Muscle of leg (tissue), 11 donors: Measurements from ENCODE around the gene PLEKHG1. TPM values are rescaled to one million over a fixed set of nuclear protein-coding genes. Genes with fewer than 3 reads are reported as not detected.

Experiments used
- DNase-seq: peaks from one replicate; pipeline ENCODE4 v3.0.0; 2013
- H3K27ac ChIP-seq: one replicate; pipeline ENCODE4 v1.5.1; 2013; ENCODE audit warnings: mild to moderate bottlenecking, low read length, control low read depth
- H3K27me3 ChIP-seq: one replicate; pipeline ENCODE4 v1.6.1; 2013; ENCODE audit warnings: low read length; ENCODE audit not compliant: control insufficient read depth, insufficient read depth
- H3K36me3 ChIP-seq: one replicate; pipeline ENCODE4 v1.6.1; 2013; ENCODE audit warnings: low read length; ENCODE audit not compliant: control insufficient read depth, insufficient read depth
- H3K4me1 ChIP-seq: one replicate; pipeline ENCODE4 v1.6.1; 2013; ENCODE audit warnings: low read length; ENCODE audit not compliant: control insufficient read depth, insufficient read depth
- H3K4me3 ChIP-seq: one replicate; pipeline ENCODE4 v1.5.1; 2013; ENCODE audit warnings: low read length, control low read depth
- H3K9me3 ChIP-seq: replicated peaks from 2 replicates; pipeline ENCODE4 v1.6.1; 2013; ENCODE audit warnings: low read depth, low read length; ENCODE audit not compliant: control insufficient read depth
- WGBS: methylation state at CpG from one replicate; pipeline ENCODE4 v1.1.5; 2013; ENCODE audit warnings: missing lambda C conversion rate; ENCODE audit not compliant: insufficient coverage; 5-methylcytosine and 5-hydroxymethylcytosine counted together
- polyA plus RNA-seq, 8 donors: library from polyadenylated mRNA; unstranded; fragments of 120-200 nt; gene quantifications; one replicate each; pipeline versions ENCODE4 v1.2.1 to v1.2.3, GENCODE V29; 2013; ENCODE audit warnings: inconsistent platforms in 1 of 8, low replicate concordance in 1 of 8; ENCODE audit not compliant: insufficient read length in 8 of 8, insufficient read depth in 1 of 8
- total RNA-seq: library from RNA; stranded (reverse); fragments of 120-200 nt; gene quantifications from one replicate; pipeline ENCODE4 v1.2.4, GENCODE V29; 2013

The PLEKHG1 gene
- total and polyA plus RNA-seq, 9 donors: 10.2 to 20.5 (median 13.4) TPM

DNA sequence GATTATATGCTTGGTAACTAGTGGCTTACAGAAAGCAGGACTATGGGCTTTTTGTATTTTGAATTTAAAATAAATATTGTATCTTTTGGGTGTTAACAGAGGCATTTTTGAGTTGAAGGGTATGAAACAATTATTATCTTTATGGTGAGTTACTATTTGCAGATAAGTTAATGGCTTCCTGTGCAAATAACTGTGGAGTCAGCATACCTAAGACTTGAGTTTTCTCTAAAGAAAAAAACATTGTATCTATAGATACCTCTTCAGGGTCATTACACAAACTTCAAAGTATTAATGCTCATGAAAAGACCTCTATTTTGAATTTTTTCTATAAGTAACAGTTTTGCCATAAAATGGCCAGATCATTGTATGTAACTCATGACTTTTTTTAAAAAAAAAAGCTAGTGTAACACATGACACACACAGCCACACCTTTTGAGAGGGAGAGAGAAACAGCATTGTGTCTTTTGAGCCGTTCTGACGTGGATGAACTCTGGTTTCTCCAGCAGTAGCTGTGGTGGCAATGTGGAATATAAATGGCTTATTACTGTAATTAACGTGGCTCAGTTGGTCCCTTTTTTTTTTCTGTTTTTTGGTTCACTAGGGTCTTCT is 36.3 kb downstream of the PLEKHG1 start:
- H3K4me1 ChIP-seq: peaks cover 17% of the 10 kb centered on the region
- H3K27me3 ChIP-seq: no peaks in the 10 kb centered on the region
- no peak overlapping the region for H3K27ac ChIP-seq
- no peak for DNase-seq
- H3K4me3 ChIP-seq: no peak overlapping the region
- 100% methylated on average over 1 of the region's 3 CpGs for WGBS
- no peaks in the 10 kb centered on the region for H3K36me3 ChIP-seq
- H3K9me3 ChIP-seq: no peaks in the 10 kb centered on the region

DNA sequence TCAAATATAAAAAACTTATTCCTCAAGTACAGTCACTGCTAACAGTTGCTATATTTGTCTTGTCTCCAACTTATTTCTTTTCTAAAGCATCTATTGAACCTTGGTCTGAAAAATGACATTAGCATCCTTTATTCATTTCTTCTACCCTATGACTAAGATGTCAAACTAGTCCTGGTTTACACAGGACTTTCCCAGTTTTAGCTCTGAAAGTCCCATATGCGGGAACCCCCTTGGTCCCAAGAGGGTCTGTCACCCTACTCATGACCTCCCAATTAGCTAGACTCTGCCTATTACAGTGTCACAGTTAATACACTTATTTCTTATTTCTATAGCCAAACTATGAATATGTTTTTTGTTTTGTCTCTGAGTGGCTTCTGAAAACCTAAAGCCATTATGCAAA is 37.1 kb downstream of the PLEKHG1 start:
- H3K9me3 ChIP-seq: no peaks in the 10 kb centered on the region

DNA sequence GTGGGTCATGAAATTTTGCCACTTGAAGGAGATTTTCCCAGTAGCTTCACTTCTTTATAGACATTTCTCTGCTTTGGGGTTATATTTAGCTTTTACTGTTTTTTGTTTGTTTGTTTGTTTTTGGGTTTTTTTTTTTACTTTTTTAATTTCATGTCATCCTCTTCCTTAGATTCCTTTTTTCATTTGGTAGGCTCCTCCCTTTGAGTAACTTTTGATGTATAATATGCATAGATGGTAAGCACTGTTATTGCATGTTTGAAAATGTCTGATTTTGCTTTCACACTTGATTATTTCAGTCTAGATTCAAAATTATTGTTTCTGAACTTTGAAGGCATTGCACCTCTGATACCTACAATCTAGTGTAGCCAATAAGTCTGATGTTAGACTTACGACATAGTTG is 37.6 kb downstream of the PLEKHG1 start:
- H3K4me1 ChIP-seq: peaks cover 15% of the 10 kb centered on the region
- no peak for DNase-seq
- H3K27ac ChIP-seq: no peak overlapping the region
- H3K4me3 ChIP-seq: no peak overlapping the region
- WGBS: no CpG with 5 or more reads among the region's 1 CpG
- H3K27me3 ChIP-seq: no peaks in the 10 kb centered on the region
- H3K9me3 ChIP-seq: no peaks in the 10 kb centered on the region
- no peaks in the 10 kb centered on the region for H3K36me3 ChIP-seq

More for the DNA sequence above, 37.1 kb downstream of the PLEKHG1 start:
- Histone ChIP-seq H3K4me1 (peaks cover 17% of the 10 kb centered on the region), H3K4me3 (no peak overlapping the region), H3K36me3 (no peaks in the 10 kb centered on the region), H3K27me3 (no peaks in the 10 kb centered on the region), H3K27ac (no peak overlapping the region)
- DNase-seq: no peak
- no CpG with 5 or more reads among the region's 1 CpG for WGBS

DNA sequence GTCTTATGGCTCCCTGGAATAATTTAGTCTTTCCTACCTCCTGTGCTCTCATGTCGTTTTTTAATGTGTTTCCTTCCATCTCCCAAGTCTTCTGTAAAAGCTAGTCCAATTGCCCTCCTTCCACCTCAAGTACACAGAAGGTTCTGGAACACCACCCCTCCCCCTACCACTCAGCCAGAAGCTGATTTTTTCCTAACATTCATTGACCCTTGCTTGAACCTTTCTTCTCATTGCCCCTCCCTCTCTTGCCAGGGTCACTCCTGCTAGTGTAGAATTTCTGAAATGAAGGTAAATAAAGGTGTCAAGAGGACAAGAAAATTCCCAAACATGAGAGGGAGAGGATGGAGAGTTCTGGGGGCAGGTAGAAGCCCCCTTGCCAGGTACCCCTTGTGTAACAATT is 38.6 kb downstream of the PLEKHG1 start:
- 58% methylated on average over 1 of the region's 1 CpG for WGBS
- no peaks in the 10 kb centered on the region for H3K27me3 ChIP-seq
- no peak for DNase-seq
- H3K9me3 ChIP-seq: no peaks in the 10 kb centered on the region
- no peak overlapping the region for H3K4me3 ChIP-seq
- peaks cover 10% of the 10 kb centered on the region for H3K4me1 ChIP-seq
- H3K36me3 ChIP-seq: no peaks in the 10 kb centered on the region
- no peak overlapping the region for H3K27ac ChIP-seq

DNA sequence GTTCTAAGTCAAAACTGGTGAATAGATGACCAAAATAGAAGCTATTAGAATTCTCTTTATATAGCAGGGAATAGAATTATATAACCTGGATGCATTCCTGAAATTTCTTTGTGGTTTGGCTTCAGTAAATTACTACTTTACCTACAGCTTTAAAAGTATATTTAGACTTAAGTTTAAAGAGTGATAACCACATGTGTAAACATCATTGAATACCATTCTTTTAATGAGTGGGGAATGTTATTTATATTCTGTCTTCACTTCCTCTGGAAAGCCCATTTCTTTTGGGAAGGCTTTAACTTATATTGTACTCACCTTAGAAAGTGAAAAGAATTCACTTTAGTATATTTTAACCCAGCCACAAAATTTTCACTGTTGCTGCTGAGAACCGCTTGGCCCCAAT is 39.1 kb downstream of the PLEKHG1 start:
- H3K4me3 ChIP-seq: no peak overlapping the region
- DNase-seq: no peak
- H3K9me3 ChIP-seq: no peaks in the 10 kb centered on the region
- no peaks in the 10 kb centered on the region for H3K36me3 ChIP-seq
- no peak overlapping the region for H3K27ac ChIP-seq
- H3K27me3 ChIP-seq: no peaks in the 10 kb centered on the region
- H3K4me1 ChIP-seq: peaks cover 5% of the 10 kb centered on the region
- WGBS: no CpG with 5 or more reads among the region's 1 CpG

DNA sequence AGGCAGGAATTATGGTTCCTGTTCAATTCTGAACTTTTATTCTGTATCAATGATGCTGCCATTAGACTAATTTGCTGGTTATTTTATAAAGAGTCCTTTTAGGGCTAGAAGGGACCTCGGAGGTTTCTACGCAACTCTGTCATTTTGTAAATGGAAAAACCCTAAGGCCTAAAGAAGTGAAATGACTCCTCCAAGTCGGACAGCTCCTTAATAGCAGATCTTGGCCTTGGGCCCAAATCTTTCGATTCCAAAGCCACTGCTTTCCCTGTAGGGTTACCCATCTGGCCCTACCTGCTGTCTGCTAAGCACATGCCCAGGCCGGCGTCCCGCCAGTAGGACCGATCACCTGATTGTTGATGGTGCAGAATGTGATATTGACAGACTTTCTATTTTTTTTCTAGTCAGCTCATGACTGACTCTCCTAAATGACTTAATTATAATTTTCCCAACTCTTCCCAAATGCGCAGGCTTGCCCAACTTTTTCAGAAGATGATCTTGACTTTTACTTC is 40.2 kb downstream of the PLEKHG1 start:
- Histone ChIP-seq H3K36me3 (no peaks in the 10 kb centered on the region), H3K27me3 (no peaks in the 10 kb centered on the region), H3K4me1 (peaks cover 4% of the 10 kb centered on the region), H3K27ac (no peak overlapping the region), H3K4me3 (no peak overlapping the region), H3K9me3 (no peaks in the 10 kb centered on the region)
- 73% methylated on average over 5 of the region's 9 CpGs for WGBS
- no peak for DNase-seq

DNA sequence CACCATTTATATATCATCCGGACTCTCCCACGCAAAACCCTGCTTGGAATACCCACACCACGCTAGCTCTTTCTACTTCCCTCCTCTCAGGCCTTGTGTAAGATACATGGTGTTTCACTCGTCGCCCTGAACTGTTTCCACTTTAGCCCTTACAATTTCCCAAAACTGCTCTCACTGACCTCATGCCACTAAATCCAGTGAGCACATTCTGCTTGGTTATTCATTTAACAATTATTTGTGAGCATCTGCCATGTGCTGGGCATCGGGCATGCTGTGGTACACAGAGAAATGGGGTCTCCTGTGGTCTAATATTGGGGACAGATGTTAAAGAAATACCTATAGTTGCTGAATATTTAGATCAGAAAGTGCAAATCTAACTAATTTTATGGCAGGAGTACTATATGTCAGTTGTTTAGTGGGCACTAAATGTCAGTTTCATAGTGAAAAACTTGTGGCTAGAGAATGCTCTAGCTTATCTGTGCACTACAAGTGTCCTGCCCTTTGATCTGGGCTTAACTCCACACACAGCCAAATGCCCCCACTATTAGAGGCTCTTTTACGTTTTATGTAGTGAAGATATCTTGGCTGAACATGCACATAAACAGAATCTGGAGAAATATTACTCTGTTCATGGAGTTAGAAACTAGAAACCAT is 41.0 kb downstream of the PLEKHG1 start:
- 89% methylated on average over 6 of the region's 7 CpGs for WGBS
- Histone ChIP-seq H3K27ac (no peak overlapping the region), H3K4me3 (no peak overlapping the region), H3K27me3 (no peaks in the 10 kb centered on the region), H3K9me3 (no peaks in the 10 kb centered on the region), H3K4me1 (peaks cover 4% of the 10 kb centered on the region), H3K36me3 (no peaks in the 10 kb centered on the region)
- DNase-seq: no peak

DNA sequence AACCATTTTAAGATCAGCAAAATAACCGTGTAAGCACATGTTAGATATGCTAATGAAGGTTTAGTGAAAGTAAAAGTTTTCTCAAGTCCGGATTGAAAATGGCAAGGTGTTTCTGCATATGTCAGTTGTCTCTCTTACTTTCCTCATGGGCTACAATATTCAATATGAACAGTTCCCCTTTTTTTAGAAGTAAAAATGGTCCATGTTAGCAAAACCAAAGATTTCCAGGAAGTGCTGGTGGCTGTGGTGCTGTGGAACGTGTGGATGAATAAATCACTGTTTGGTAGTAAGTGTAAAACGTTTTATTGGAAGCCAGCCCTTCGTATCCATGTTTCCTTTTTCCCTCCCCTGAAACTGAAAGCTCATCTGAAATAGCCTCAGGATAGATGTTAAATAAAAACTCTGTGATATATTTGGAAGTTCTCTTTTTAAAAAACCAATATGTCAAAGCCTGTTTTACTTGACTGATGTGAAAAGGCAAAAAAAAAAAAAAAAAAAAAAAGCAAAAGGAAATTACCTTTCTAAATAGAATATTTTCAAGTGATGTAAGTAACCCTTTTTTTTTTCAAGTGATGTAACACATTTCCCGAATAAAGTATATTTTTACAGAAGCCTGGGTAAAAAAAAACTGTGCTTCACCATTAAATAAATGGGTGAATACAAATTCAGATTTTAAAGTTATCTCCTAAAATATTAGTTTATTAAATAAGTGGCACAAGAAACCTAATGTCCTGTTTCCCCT is 41.9 kb downstream of the PLEKHG1 start:
- Histone ChIP-seq H3K27me3 (no peaks in the 10 kb centered on the region), H3K9me3 (no peaks in the 10 kb centered on the region), H3K4me1 (peaks cover 4% of the 10 kb centered on the region), H3K36me3 (no peaks in the 10 kb centered on the region), H3K4me3 (no peak overlapping the region), H3K27ac (no peak overlapping the region)
- DNase-seq: peak; percentile 60
- no CpG with 5 or more reads among the region's 6 CpGs for WGBS

DNA sequence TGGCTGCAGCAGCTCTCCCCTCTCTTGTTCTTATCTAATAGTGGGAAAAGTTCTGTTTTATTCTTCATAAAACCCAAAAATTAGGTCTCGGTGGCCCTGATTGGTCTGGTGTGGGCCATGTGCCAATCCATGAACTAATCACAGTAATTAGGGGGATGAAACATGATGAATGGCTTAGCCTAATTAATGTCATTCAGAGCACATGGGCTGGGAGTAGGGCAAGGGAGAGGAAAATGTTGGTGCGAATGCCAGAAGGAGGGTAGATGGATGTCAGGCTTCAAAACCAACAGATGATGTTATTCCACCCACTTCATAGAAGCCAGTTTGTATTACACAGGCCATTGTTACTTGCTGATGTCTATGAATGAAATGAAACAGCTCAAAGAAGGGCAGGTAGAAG is 46.5 kb downstream of the PLEKHG1 start:
- WGBS: no CpG with 5 or more reads among the region's 2 CpGs
- Histone ChIP-seq H3K9me3 (no peaks in the 10 kb centered on the region), H3K27ac (no peak overlapping the region), H3K4me3 (no peak overlapping the region), H3K4me1 (no peaks in the 10 kb centered on the region), H3K27me3 (no peaks in the 10 kb centered on the region), H3K36me3 (no peaks in the 10 kb centered on the region)
- DNase-seq: no peak

DNA sequence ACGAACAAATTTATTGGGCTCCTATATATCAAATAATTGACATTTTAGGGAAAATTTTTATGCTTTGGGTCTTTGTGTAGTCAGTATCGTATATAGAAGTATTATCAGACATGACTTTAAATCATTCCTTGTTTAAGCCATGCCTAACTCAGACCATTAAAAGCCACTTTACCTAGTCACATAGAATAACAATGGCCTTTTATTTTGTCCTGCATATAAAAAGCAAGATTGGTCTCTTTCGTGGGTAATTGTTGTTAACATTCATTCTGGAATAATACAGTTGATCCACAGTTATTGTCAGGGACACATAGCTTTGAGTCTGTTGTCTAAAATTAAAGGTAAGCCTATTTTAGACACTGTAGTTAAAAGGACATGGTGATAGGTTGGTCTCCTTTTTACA is 47.4 kb downstream of the PLEKHG1 start:
- Histone ChIP-seq H3K9me3 (no peaks in the 10 kb centered on the region), H3K4me3 (no peak overlapping the region), H3K27me3 (no peaks in the 10 kb centered on the region), H3K4me1 (no peaks in the 10 kb centered on the region), H3K36me3 (no peaks in the 10 kb centered on the region), H3K27ac (no peak overlapping the region)
- no CpG with 5 or more reads among the region's 3 CpGs for WGBS
- no peak for DNase-seq
